Activated CD4-positive, alpha-beta T cell treated with anti-CD3 and anti-CD28 coated beads for 4 hours (primary cell): ENCODE data around the gene CXorf49.
"Not testable (repeated sequence)": the region's sequence is repeated elsewhere in the genome, so short reads cannot be mapped to it uniquely, and the experiment has no call there.

ENCODE experiments used
- DNase-seq, 2 donors: peaks; one replicate each; pipeline ENCODE4 v3.0.0-alpha.2; 2020

CXorf49 gene

GRCh38 chrX:71718185-71718584 lies at the start of gene CXorf49:
TSS of gene CXorf49 (minus strand) at chrX:71718285. CDS start at chrX:71718151, 134 bp downstream.
- not testable (repeated sequence) for DNase-seq

GRCh38 chrX:71767134-71767533 lies 49.0 kb upstream of the CXorf49 start:
- not testable (repeated sequence) for DNase-seq

GRCh38 chrX:71765613-71766012 lies 47.5 kb upstream of the CXorf49 start:
- DNase-seq: not testable (repeated sequence)

GRCh38 chrX:71764832-71765231 lies 46.7 kb upstream of the CXorf49 start:
- DNase-seq: not testable (repeated sequence)

- DNase-seq: not testable (repeated sequence)
Observed at GRCh38 chrX:71763049-71763448, 45.0 kb upstream of the CXorf49 start, which contains the start of gene CXorf49B. TSS of gene CXorf49B (plus strand) at chrX:71763349. CDS start at chrX:71763424, 75 bp downstream.

- not testable (repeated sequence) for DNase-seq
Observed at GRCh38 chrX:71760688-71761281, 42.7 kb upstream of the CXorf49 start.

- DNase-seq: not testable (repeated sequence)
Observed at GRCh38 chrX:71720289-71720886, 2.3 kb upstream of the CXorf49 start.

- not testable (repeated sequence) for DNase-seq
Observed at GRCh38 chrX:71719195-71719594, 1.1 kb upstream of the CXorf49 start.

GRCh38 chrX:71716323-71716722 lies 1.8 kb downstream of the CXorf49 start:
- not testable (repeated sequence) for DNase-seq

- not testable (repeated sequence) for DNase-seq
Observed at GRCh38 chrX:71715551-71715950, 2.5 kb downstream of the CXorf49 start.

- DNase-seq: not testable (repeated sequence)
Observed at GRCh38 chrX:71714064-71714463, 4.0 kb downstream of the CXorf49 start.

- DNase-seq: not testable (repeated sequence)
Observed at GRCh38 chrX:71702853-71703252, 15.2 kb downstream of the CXorf49 start.

- DNase-seq: not testable (repeated sequence)
Observed at GRCh38 chrX:71699023-71699344, 19.1 kb downstream of the CXorf49 start.

GRCh38 chrX:71698299-71699022 lies 19.6 kb downstream of the CXorf49 start:
- not testable (repeated sequence) for DNase-seq

- not testable (repeated sequence) for DNase-seq
Observed at GRCh38 chrX:71697466-71698298, 20.4 kb downstream of the CXorf49 start.

GRCh38 chrX:71696641-71697465 lies 21.2 kb downstream of the CXorf49 start:
- DNase-seq: not testable (repeated sequence)

GRCh38 chrX:71679575-71680207 lies 38.4 kb downstream of the CXorf49 start:
- DNase-seq: no peak

GRCh38 chrX:71677195-71677594 lies 40.9 kb downstream of the CXorf49 start:
- not testable (repeated sequence) for DNase-seq

- DNase-seq: not testable (repeated sequence)
Observed at GRCh38 chrX:71676068-71676795, 41.9 kb downstream of the CXorf49 start.

- DNase-seq: not testable (repeated sequence)
Observed at GRCh38 chrX:71675636-71676035, 42.4 kb downstream of the CXorf49 start.

- no peak for DNase-seq
Observed at GRCh38 chrX:71671938-71672337, 46.1 kb downstream of the CXorf49 start.
